Endothelial cell of umbilical vein (primary cell): ENCODE measurements around the gene HOXB2.

Source experiments
- CTCF ChIP-seq, 2 donors: IDR thresholded peaks; 1 replicate in 1 of 2; 2 replicates in 1 of 2; pipeline ENCODE4 v1.5.1; 2011; ENCODE audit warnings: low read length in 2 of 2, mild to moderate bottlenecking in 2 of 2, moderate library complexity in 2 of 2, control low read depth in 1 of 2, inconsistent platforms in 1 of 2, low read depth in 1 of 2; ENCODE audit not compliant: insufficient read depth in 1 of 2; ENCODE audit errors: extremely low read depth in 1 of 2
- MYC ChIP-seq: IDR thresholded peaks from one replicate; pipeline ENCODE4 v1.6.1; 2011; ENCODE audit warnings: mild to moderate bottlenecking, low read depth, low read length

DNA sequence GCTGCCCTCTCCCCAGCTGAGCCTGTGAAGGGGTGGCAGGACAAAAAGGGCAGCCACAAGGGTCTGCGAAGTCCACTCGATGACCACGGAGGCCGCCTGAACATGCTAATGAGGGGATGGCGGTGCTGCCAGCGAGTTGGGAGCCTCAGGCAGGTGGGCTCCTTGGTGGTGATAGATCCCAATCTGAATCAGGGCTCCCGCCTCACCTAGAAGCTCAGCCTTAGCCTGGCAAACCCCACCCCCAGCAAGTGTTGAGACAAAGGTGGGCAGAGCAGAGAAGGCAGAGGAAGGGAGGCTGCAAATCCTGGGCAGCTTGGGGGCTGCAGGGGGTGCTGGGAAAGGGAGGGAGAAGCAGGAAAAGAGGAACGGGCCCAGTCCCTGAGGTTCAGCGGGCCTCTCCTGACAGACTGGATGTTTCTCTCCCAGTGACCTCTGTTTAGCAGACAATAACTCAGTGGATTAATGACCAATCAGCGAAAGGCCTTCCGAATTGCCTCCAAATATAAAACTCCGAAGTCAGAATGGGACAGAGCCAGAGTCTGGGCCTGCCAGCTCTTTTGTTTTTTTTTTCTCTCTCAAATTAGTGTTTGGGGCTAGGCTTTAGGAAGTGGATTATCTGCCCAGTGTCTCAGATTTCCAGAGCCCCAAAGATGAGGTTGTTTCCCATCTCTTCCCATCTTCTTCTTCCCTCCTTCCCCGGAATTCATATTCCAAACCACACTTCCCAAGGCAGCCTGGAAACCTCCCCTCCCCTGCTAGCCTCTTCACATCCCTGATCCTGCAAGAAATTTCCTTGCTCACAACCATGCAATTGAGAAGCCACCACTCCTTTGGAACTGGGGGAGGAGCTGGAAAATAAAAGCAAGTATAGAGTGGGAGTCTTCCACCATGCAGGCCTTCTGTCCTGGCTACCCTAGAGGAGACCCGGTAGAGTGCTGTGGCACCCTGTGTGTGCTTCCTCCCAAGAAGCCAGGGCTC is 15.2 kb upstream of the HOXB2 start:
- TF ChIP-seq CTCF (IDR thresholded peaks at IDR 0.05; ENCODE audit: extremely low read depth in 1 of 2, insufficient read depth in 1 of 2, low read depth in 1 of 2, low read length in 2 of 2) (no peak), MYC (no peak)
